HG03460 (cell line): ENCODE data around the gene IGF1R.

Source experiments
- ATAC-seq: cut with Tn5 transposase; IDR thresholded peaks from one replicate; pipeline ENCODE4 v1.9.1; 2021; ENCODE audit not compliant: unreplicated experiment

The IGF1R gene

GRCh38 chr15:98853617-98854420 is 205.5 kb downstream of the IGF1R start:
- ATAC-seq = no peak

GRCh38 chr15:98854496-98854895 is 206.2 kb downstream of the IGF1R start:
- no peak for ATAC-seq

- no peak for ATAC-seq
These were observed 206.9 kb downstream of the IGF1R start for GRCh38 chr15:98855067-98855814.

- no peak for ATAC-seq
These were observed 207.6 kb downstream of the IGF1R start for GRCh38 chr15:98855815-98856531.

DNA sequence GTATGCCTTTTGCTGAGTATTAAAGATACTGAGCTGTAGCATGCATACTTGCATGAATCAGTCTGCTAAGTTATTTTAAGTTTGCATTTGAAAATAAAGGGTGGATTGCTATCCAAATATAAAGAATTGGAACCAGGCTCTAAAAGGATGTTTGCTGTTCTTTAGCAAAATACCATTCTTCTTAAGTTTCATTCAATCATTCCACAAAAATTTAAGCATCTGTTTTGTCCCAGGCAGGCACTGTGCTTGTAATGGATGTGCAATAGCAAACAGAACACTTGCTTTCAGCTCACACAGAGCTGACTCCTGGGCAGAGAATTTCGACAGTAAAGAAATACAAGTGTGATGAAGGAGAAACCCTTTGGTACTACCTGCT is 208.2 kb downstream of the IGF1R start:
- ATAC-seq = no peak

DNA sequence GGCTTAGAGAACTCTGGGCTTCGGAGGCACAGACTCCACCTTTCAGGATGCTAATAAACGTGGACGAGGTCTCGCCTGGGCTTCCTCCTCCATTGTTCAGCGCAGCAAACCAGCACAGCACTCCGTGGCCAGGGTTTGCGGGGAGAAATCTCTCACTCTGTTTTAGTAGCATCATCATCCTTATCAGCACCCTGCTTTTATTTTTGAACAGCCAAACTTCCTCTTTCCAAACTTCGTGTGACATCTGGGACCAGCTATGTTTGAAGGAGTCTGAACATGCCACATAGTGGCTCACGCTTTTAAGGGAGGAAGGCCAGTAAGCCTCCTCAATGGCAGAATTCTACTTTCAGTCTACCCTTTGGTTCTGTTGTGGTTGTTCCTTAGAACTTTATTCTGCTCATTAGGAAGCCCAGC is 210.3 kb downstream of the IGF1R start:
- no peak for ATAC-seq

- no peak for ATAC-seq
These were observed 210.8 kb downstream of the IGF1R start for GRCh38 chr15:98859149-98859548.

- no peak for ATAC-seq
These were observed 212.1 kb downstream of the IGF1R start for GRCh38 chr15:98860281-98861041.

DNA sequence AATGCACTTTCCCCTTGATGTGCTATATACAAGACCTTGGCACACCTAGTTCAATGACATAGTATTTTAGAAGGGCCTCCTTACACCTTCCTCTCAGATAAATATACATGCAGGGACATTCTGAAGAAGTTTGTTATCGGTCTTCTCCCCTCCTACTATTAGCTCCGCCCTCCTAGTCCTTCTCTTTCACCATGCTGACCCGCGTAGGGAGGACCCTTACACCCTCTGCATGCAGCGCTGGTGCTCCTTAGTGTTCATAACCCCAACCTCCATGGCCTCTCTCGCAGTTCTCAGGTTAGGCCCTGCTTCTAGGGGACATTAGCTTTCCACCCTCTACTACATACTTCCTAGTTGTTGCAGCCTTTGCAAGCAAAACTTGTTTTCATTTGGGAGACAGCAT is 212.8 kb downstream of the IGF1R start:
- no peak for ATAC-seq

GRCh38 chr15:98863983-98864382 is 215.6 kb downstream of the IGF1R start:
- ATAC-seq = no peak

DNA sequence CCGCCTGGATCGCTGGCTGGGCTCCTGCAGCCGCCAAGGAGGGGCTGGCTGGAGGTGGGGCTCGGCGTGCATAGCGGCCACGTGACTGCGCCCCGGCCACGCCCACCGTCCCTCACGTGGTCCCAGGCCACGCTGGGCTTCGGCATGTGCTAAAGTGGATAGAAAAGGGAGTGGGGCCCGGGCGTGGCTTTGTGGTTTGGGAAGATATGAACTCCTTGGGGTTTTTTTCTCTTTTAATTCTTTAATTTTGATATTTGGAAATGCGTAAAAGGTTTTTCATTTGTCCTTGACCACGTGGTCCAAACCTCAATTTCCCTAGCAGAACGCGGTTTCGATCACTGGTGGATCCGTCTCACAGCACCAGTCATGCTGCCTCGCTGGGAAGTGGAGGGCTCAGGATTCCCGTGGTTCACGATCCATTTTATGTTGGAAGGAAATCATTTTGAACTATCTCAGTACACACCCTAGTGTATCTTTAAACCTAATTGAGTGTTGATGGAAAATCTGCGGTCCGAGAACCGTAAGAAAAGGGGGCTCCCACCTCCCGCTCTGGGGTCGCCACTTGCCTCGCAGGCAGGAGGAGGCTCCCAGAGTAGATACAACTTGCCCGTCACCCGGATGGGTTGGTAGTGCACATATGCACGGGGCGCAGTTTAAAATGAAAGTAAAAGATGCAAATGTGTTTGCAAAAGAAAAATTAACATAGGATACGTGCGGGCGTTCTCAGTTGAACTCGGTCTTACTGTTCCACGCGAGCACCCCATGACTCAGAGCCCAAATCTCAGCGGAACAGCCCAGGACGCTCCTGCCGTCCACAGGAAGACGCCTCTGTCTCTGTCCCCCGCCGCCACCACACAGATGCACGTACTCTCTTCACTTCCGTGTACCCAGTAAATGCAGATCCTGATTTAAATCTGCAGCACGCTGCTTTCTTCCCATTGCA is 217.3 kb downstream of the IGF1R start:
- peak; percentile 94 for ATAC-seq

DNA sequence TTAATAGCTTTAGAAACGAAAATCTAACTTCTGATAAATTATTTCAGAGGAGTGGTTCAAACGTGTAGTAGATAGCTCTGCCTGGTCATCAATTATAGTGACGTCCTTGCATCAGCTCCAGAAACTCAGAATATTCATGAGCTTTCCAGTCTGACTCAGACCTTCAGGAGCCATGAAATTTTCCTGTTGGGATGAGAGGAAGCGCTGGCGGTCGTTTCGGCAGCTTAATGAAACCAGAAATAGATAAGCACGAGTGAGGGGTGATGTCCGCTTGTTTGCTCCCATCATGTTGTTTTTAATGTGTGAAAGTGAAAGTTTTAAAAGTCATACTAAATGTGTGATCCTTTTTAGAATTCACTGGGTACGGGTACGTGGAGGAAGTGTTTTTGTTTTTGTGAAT is 218.2 kb downstream of the IGF1R start:
- no peak for ATAC-seq

DNA sequence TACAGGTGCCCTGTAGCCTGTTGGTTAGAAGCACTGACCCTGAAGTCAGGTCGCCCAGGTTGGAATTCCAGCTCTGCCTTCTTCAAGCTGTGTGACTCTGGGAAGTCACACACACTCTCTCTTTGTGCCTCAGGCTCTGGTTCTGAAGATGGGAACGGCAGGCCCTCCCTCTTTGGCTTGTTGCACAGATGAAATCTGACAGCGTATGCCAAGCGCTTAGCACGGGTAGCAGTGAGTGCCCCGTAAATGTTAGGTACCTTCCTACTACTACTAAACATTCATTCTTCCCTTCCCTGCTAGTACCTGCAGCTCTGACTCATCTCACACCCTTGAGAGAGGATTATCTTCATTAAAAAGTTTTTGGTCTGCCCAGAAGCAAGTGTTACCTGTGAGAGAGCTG is 220.2 kb downstream of the IGF1R start:
- ATAC-seq = no peak

- ATAC-seq = no peak
These were observed 222.4 kb downstream of the IGF1R start for GRCh38 chr15:98870788-98871187.

DNA sequence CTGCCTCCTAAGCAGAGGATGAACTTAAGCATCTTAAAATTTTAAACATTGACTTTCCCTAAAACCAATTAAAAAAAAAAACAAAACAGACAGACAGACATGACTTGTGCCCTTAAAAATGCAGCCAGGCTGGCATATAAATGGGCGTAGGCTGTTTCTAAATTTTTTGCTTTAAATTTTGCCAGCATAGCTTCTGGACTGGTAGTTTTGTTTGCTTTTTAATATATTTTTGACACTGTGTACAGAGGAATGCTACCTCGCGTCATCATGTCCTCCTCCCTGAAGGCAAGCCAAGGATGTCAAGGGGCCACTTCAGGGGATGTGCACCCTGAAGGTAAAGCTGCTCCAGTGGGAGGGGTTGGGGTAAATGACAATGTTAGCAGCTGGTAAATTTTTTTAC is 224.4 kb downstream of the IGF1R start:
- no peak for ATAC-seq

GRCh38 chr15:98873441-98874218 is 225.3 kb downstream of the IGF1R start:
- peak; percentile 66 for ATAC-seq

GRCh38 chr15:98874370-98874769 is 226.0 kb downstream of the IGF1R start:
- no peak for ATAC-seq

GRCh38 chr15:98874773-98875172 is 226.4 kb downstream of the IGF1R start:
- ATAC-seq = no peak

DNA sequence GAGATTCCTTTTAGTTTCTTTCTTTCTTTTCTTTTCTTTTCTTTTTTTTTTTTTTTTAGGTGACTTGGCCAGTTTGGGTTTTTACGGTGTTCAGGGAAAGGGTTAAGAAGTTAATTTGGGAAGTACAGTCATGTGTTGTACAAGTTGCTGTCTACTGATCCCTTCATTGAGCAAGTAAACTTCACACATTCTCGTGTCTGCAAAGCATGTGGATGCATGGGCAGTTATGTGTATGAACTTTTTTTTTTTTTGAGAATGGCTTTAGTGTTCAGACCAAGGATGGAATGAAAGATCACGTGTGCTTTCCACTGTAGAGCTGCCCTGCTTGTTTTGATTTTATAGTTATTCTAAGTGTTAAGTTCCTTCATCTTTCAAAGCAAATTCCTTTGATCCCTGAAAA is 227.0 kb downstream of the IGF1R start:
- no peak for ATAC-seq
